GM12875 (cell line): ENCODE measurements around the gene FOXO1.

Experiments used
- H3K4me3 ChIP-seq: one replicate; pipeline ENCODE4 v1.5.1; 2011; ENCODE audit warnings: low read depth, low read length, control low read depth
- TF ChIP-seq, protein P1 (sequence below): IDR thresholded peaks from 2 replicates; pipeline ENCODE4 v1.5.1; 2011; ENCODE audit warnings: low read depth, mild to moderate bottlenecking, control low read depth, inconsistent platforms, low read length, moderate library complexity, borderline replicate concordance; ENCODE audit not compliant: insufficient read depth

Gene FOXO1

DNA sequence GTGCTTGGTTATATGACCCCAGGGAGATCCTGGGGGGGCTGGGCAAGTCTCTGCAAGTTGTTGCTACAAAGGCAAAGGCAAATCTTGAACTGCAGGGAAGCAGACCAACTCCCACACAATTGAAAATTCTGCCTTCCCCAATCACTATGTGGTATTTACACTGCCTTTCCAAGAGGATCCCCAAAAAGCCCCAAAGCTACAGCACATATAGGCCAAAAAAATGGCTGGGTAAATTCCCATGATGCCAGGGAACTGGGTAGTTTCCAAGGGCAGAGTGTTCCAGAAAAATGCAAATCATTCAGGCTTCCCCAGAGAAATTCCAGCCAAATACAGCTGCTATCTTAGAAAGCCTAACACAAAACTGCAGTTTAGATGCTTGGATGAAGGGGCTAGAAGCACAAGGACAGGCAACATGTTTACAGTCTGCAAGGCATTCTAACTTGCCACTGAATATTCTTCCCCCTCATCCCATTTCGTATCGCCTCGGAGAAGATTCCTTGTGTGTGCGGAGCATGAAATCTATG lies 6.2 kb downstream of the FOXO1 start:
- no peak overlapping the region for H3K4me3 ChIP-seq
- TF ChIP-seq, protein P1, sequence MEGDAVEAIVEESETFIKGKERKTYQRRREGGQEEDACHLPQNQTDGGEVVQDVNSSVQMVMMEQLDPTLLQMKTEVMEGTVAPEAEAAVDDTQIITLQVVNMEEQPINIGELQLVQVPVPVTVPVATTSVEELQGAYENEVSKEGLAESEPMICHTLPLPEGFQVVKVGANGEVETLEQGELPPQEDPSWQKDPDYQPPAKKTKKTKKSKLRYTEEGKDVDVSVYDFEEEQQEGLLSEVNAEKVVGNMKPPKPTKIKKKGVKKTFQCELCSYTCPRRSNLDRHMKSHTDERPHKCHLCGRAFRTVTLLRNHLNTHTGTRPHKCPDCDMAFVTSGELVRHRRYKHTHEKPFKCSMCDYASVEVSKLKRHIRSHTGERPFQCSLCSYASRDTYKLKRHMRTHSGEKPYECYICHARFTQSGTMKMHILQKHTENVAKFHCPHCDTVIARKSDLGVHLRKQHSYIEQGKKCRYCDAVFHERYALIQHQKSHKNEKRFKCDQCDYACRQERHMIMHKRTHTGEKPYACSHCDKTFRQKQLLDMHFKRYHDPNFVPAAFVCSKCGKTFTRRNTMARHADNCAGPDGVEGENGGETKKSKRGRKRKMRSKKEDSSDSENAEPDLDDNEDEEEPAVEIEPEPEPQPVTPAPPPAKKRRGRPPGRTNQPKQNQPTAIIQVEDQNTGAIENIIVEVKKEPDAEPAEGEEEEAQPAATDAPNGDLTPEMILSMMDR, result no peak

DNA sequence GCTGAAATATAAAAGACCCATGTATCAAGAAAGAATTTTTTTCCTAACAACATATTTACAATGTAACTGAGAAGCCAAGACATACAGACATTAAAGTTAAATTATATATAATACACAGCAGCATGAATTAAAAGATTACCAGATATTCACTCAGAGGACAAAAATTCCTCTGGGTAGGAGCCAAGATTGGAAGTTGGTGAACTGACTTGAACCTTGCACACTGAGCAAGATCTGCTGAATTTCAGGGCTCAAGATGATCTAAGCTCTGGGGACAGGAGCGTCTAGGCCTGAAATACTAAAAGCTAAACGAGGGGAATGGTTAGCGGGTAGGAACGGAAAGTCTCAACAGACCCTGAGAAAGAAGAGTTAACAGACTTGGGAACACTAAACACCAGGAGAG lies 8.5 kb downstream of the FOXO1 start:
- TF ChIP-seq, protein P1, result no peak
- no peak overlapping the region for H3K4me3 ChIP-seq

DNA sequence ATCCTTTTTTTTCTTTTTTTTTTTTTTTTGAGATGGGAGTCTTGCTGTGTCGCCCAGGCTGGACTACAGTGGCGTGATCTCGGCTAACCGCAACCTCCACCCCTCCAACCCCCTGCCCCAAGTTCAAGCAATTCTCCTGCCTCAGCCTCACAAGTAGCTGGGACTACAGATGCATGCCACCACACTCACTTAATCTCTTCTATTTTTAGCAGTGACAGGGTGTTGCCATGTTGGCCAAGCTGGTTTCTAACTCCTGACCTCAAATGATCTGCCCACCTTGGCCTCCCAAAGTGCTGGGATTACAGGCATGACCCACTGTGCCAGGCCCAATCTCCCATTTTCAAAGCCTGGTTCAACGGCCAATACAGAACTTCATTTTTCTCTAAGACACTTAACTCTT lies 9.1 kb downstream of the FOXO1 start:
- TF ChIP-seq, protein P1, result no peak
- no peak overlapping the region for H3K4me3 ChIP-seq

DNA sequence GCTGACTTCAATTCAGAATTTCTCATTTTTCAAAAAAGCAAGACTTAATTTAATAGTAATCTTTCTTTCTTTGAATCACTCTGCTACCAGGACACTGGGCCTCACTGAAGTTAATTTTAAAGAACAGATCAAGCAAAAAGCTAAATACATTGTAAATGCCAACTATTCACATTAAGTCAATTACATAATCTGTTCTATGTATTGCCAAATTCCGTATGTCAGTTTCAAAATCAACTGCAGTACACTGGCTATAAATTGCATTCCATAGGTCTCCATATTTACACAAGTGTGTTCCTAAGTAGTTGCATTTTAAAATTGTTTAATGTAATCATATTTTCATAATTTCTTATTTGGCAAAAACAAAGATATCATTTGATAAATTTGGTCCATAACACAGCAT lies 10.1 kb downstream of the FOXO1 start:
- no peak overlapping the region for H3K4me3 ChIP-seq
- TF ChIP-seq, protein P1, result no peak

DNA sequence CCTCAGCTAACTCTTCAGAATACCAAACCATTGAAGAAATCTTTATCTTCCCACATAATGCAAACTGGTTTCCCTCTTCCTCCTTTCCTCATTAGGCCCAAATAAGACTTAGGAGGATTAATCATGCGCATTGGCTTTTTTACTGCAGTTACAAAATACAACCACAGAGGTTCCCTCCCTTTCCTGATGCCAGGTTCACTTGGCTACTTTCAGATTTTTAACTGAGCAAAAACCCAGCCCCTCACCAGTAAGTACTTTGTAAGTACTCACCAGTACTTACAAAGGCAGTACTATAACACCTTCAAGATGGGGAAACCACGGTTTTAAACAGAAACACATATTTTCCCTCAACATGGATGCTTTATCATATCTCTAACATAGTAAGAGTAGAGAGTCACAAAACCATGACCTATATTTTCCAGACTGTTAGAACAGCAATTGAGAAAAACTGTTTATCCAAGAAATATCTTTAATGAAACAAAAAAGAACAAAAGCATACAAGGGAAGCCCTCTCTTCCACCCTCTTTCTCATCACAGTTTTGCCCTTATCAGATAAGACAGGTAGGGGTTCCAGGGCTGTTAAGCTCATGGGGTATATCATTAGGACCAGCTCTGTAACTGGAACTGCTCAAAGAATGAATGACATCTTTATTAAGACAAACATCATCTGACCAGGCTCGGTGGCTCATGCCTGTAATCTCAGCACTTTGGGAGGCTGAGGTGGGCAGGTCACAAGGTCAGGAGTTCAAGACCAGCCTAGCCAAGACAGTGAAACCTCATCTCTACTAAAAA lies 12.7 kb downstream of the FOXO1 start:
- TF ChIP-seq, protein P1, result no peak
- no peak overlapping the region for H3K4me3 ChIP-seq

DNA sequence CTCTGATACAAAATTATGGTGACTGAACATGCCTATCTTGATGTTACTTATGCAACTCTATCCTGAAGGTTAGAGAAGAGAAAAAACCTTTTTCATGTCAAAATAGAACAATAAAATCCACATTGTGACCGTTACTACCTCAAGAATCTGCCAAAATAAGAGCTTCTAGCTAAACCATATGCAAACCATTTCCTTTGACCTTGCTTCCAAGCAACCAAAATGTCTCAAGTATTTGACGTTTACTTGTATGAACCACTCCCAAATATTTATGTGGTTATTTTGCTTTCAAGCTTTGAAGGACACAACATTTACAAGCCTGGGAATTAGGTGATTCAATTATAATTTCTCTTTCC lies 13.9 kb downstream of the FOXO1 start:
- TF ChIP-seq, protein P1, result no peak
- H3K4me3 ChIP-seq, result no peak overlapping the region

DNA sequence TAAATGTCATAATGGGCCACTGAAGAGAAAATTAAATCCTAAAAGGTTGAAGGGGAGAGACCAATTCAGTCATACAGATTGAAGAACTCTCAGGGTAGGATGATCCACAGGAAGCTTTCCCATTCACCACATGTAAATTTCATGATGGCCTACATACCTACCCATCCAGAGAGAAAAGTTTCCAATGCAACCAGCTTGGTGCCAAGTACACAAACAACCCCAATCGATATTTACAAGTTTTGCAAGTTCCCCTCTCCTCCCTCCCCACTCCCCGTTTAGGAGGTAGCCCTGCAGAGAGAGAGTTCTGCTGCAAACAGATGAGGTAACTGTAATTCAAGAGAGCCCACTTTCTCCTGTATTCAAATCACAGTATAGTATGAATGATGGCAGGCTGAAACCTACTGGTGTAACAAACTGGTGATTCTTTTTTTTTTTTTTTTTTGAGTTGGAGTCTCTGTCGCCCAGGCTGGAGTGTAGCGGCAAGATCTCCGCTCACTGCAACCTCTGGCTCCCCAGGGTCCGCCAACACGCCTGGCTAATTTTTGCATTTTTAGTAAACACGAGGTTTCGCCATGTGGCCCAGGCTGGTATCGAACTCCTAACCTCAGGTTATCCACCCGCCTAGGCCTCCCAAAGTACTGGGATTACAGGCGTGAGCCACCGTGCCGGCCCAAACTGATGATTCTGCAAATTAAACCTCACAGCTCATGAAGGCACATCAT lies 14.4 kb downstream of the FOXO1 start:
- H3K4me3 ChIP-seq, result peak overlapping the region; percentile 26
- TF ChIP-seq, protein P1, result no peak
